HepG2 (cell line): ENCODE data around the gene ASZ1. TPM values are rescaled to one million over a fixed set of nuclear protein-coding genes. Genes with fewer than 3 reads are reported as not detected.

Source experiments
- ATAC-seq: fragments of 200-7000 bp; cut with Tn5 transposase; 3 replicates; pipeline ENCODE4 v1.9.1; 2020; ENCODE audit warnings: mild to moderate bottlenecking, moderate library complexity
- BruUV-seq: library from RNA; stranded (reverse); fragments of 400-500 nt; replicated peaks from 2 replicates; lab custom pipeline; 2021; lab: Mats Ljungman, UMichigan
- CTCF ChIA-PET: fragments of 300-600 bp; formaldehyde crosslinking; extraction: SDS; loops from one replicate; lab custom pipeline; 2021; ENCODE audit warnings: low total read pairs, inconsistent platforms, low intra/inter-chr PET ratio; lab: Yijun Ruan, JAX
- POLR2A ChIA-PET: fragments of 350-600 bp; sonication (Branson Sonifier 250); formaldehyde crosslinking; loops from one replicate; lab custom pipeline; 2020; ENCODE audit warnings: antibody characterized with exemption, inconsistent platforms; lab: Yijun Ruan, JAX
- DNase-seq: peaks from one replicate; pipeline ENCODE4 v3.0.0-alpha.2; 2015; ENCODE audit warnings: low spot score
- FAIRE-seq: peaks from 3 replicates; lab custom pipeline; 2011; peaks lifted over from hg19 to GRCh38; lab: Jason Lieb, UNC
- H2AFZ ChIP-seq: one replicate; pipeline ENCODE4 v1.6.1; 2011; ENCODE audit warnings: low read length, inconsistent platforms
- H3K27ac ChIP-seq: fragments of 300-600 bp; 3 replicates; pipeline ENCODE4 v1.8.0; 2011; ENCODE audit warnings: mixed run types, mild to moderate bottlenecking, mixed read lengths, low read length, inconsistent platforms; ENCODE audit not compliant: insufficient read depth; ENCODE audit errors: extremely low read length
- H3K27me3 ChIP-seq, 2 experiments: fragments of 200-600 bp in 1 of 2; 2 replicates in 1 of 2; 3 replicates in 1 of 2; pipeline versions ENCODE4 v1.6.0 to v1.8.0; 2011; ENCODE audit warnings: low read length in 2 of 2, mild to moderate bottlenecking in 2 of 2, moderate library complexity in 2 of 2, inconsistent platforms in 1 of 2; ENCODE audit not compliant: insufficient read depth in 2 of 2, control insufficient read depth in 1 of 2
- H3K36me3 ChIP-seq, 2 experiments: fragments of 200-600 bp in 1 of 2; replicated peaks in 1 of 2; 2 replicates in 1 of 2; 3 replicates in 1 of 2; pipeline versions ENCODE4 v1.5.1 to v1.8.0; 2011; ENCODE audit warnings: low read length in 2 of 2, inconsistent platforms in 1 of 2; ENCODE audit not compliant: insufficient read depth in 2 of 2, control insufficient read depth in 1 of 2
- H3K4me1 ChIP-seq: 2 replicates; pipeline ENCODE4 v1.5.1; 2012; ENCODE audit warnings: low read length, inconsistent platforms; ENCODE audit not compliant: insufficient read depth
- H3K4me2 ChIP-seq: 2 replicates; pipeline ENCODE4 v1.6.0; 2011; ENCODE audit warnings: low read depth, low read length, inconsistent platforms
- H3K4me3 ChIP-seq, 3 experiments: fragments of 200-600 bp in 1 of 3; sonication (generic), shearing (Covaris generic) in 1 of 3; replicated peaks in 1 of 3; 2 replicates each; pipeline ENCODE4 v1.5.1; 2011 to 2016; ENCODE audit warnings: low read length in 3 of 3, inconsistent platforms in 2 of 3, low read depth in 2 of 3, mild to moderate bottlenecking in 2 of 3, control low read depth in 1 of 3, mixed read lengths in 1 of 3; ENCODE audit not compliant: insufficient read depth in 1 of 3
- H3K79me2 ChIP-seq: one replicate; pipeline ENCODE4 v1.6.1; 2011; ENCODE audit warnings: low read length, inconsistent platforms; ENCODE audit not compliant: insufficient read depth
- H3K9ac ChIP-seq: 2 replicates; pipeline ENCODE4 v1.6.0; 2011; ENCODE audit warnings: mild to moderate bottlenecking, low read depth, low read length, inconsistent platforms; ENCODE audit not compliant: insufficient read depth
- H3K9me3 ChIP-seq: 2 replicates; pipeline ENCODE4 v1.5.1; 2012; ENCODE audit warnings: mild to moderate bottlenecking, low read length
- H4K20me1 ChIP-seq: 2 replicates; pipeline ENCODE4 v1.6.0; 2011; ENCODE audit warnings: inconsistent platforms, mild to moderate bottlenecking, low read length, moderate library complexity; ENCODE audit not compliant: insufficient read depth
- NFATC3 ChIP-seq: sonication (generic); formaldehyde crosslinking; IDR thresholded peaks from 2 replicates; pipeline ENCODE4 v1.5.1; 2020; ENCODE audit warnings: mild to moderate bottlenecking, missing genetic modification reagents
- SUZ12 ChIP-seq: fragments of 150-350 bp; IDR thresholded peaks from 2 replicates; pipeline ENCODE4 v1.6.1; 2014; ENCODE audit warnings: low read depth, low read length
- ZBTB3 ChIP-seq: sonication (generic); formaldehyde crosslinking; IDR thresholded peaks from 2 replicates; pipeline ENCODE4 v1.4.0; 2020; ENCODE audit warnings: low read depth, mild to moderate bottlenecking, moderate library complexity, missing genetic modification reagents, borderline replicate concordance
- ZNF44 ChIP-seq: sonication (generic); formaldehyde crosslinking; IDR thresholded peaks from 2 replicates; pipeline ENCODE4 v1.5.1; 2020; ENCODE audit warnings: mild to moderate bottlenecking, missing genetic modification reagents
- ZNF549 ChIP-seq: sonication (generic); formaldehyde crosslinking; IDR thresholded peaks from 2 replicates; pipeline ENCODE4 v1.5.0; 2020; ENCODE audit warnings: missing genetic modification reagents
- WGBS: methylation state at CpG from one replicate; pipeline ENCODE4 v1.1.6; 2017; ENCODE audit warnings: low lambda C conversion rate; 5-methylcytosine and 5-hydroxymethylcytosine counted together
- in situ Hi-C: cut with HindIII; loops from 2 replicates; pipeline ENCODE4 v1.10.0; 2017; ENCODE audit warnings: low pct_unique_long_range_greater_than_20kb; ENCODE audit not compliant: extremely low pct_ligation_motif_present
- intact Hi-C: fragments of 100-400 bp; cut with micrococcal nuclease; formaldehyde crosslinking; loops from one replicate; pipeline ENCODE4 v1.10.0; 2022; ENCODE audit not compliant: unreplicated experiment
- polyA plus RNA-seq, 8 experiments: library from polyadenylated mRNA; depleted of rRNA in 3 of 8; stranded (reverse) in 7 of 8; unstranded in 1 of 8; fragments of >200 nt; fragmentation: Illumina TruSeq in 4 of 8; extraction: Trizol in 4 of 8; gene quantifications; 2 replicates each; pipeline versions ENCODE4 v1.2.1 to v1.2.3, GENCODE V29; 2011 to 2016; ENCODE audit warnings: low read depth in 4 of 8, missing spikeins in 1 of 8, mixed read lengths in 1 of 8; ENCODE audit not compliant: insufficient read depth in 1 of 8
- total RNA-seq, 5 experiments: library from RNA; depleted of rRNA; stranded (reverse); fragments of >200 nt; fragmentation: Illumina TruSeq; extraction: Trizol; gene quantifications; 2 replicates each; pipeline ENCODE4 v1.2.3, GENCODE V29; 2016; ENCODE audit warnings: low read depth in 1 of 5
- TF ChIP-seq, protein P1 (sequence below): sonication (generic); formaldehyde crosslinking; IDR thresholded peaks from 2 replicates; pipeline ENCODE4 v1.4.0; 2020; ENCODE audit warnings: low read depth, missing genetic modification reagents
- TF ChIP-seq, protein P2 (sequence below): sonication (generic); formaldehyde crosslinking; IDR thresholded peaks from 2 replicates; pipeline ENCODE4 v1.8.1; 2022; ENCODE audit warnings: low read depth, mild to moderate bottlenecking, missing genetic modification reagents

Gene ASZ1
- total and polyA plus RNA-seq, 2 of the 13 experiments (the other 11 are each of a cell fraction or from before 2014, with no cell fraction given): not detected

- no peak for ATAC-seq
- Histone ChIP-seq H3K4me1 (no peaks in the 10 kb centered on the region), H3K79me2 (no peaks in the 10 kb centered on the region), H3K4me2 (no peak overlapping the region), H3K27ac (no peak overlapping the region), H2AFZ (no peak overlapping the region), H3K9ac (no peak overlapping the region), H4K20me1 (no peaks in the 10 kb centered on the region), H3K27me3 (no peaks in the 10 kb centered on the region), H3K36me3 (no peaks in the 10 kb centered on the region), H3K4me3 (no peak overlapping the region), H3K9me3 (no peaks in the 10 kb centered on the region)
- in situ Hi-C loops (no loop called here), intact Hi-C loops (no loop called here)
- no peak for FAIRE-seq
- TF ChIP-seq ZNF549 (CRISPR knock-in tag): no peak
- TF ChIP-seq, protein P1, sequence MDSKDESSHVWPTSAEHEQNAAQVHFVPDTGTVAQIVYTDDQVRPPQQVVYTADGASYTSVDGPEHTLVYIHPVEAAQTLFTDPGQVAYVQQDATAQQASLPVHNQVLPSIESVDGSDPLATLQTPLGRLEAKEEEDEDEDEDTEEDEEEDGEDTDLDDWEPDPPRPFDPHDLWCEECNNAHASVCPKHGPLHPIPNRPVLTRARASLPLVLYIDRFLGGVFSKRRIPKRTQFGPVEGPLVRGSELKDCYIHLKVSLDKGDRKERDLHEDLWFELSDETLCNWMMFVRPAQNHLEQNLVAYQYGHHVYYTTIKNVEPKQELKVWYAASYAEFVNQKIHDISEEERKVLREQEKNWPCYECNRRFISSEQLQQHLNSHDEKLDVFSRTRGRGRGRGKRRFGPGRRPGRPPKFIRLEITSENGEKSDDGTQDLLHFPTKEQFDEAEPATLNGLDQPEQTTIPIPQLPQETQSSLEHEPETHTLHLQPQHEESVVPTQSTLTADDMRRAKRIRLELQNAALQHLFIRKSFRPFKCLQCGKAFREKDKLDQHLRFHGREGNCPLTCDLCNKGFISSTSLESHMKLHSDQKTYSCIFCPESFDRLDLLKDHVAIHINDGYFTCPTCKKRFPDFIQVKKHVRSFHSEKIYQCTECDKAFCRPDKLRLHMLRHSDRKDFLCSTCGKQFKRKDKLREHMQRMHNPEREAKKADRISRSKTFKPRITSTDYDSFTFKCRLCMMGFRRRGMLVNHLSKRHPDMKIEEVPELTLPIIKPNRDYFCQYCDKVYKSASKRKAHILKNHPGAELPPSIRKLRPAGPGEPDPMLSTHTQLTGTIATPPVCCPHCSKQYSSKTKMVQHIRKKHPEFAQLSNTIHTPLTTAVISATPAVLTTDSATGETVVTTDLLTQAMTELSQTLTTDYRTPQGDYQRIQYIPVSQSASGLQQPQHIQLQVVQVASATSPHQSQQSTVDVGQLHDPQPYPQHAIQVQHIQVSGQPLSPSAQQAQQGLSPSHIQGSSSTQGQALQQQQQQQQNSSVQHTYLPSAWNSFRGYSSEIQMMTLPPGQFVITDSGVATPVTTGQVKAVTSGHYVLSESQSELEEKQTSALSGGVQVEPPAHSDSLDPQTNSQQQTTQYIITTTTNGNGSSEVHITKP: no peak
- TF ChIP-seq SUZ12: no peak
- TF ChIP-seq ZNF44 (CRISPR knock-in tag): no peak
- TF ChIP-seq, protein P2, sequence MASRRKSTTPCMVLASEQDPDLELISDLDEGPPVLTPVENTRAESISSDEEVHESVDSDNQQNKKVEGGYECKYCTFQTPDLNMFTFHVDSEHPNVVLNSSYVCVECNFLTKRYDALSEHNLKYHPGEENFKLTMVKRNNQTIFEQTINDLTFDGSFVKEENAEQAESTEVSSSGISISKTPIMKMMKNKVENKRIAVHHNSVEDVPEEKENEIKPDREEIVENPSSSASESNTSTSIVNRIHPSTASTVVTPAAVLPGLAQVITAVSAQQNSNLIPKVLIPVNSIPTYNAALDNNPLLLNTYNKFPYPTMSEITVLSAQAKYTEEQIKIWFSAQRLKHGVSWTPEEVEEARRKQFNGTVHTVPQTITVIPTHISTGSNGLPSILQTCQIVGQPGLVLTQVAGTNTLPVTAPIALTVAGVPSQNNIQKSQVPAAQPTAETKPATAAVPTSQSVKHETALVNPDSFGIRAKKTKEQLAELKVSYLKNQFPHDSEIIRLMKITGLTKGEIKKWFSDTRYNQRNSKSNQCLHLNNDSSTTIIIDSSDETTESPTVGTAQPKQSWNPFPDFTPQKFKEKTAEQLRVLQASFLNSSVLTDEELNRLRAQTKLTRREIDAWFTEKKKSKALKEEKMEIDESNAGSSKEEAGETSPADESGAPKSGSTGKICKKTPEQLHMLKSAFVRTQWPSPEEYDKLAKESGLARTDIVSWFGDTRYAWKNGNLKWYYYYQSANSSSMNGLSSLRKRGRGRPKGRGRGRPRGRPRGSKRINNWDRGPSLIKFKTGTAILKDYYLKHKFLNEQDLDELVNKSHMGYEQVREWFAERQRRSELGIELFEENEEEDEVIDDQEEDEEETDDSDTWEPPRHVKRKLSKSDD (CRISPR knock-in tag): no peak
- TF ChIP-seq ZBTB3 (CRISPR knock-in tag): no peak
- no peak for TF ChIP-seq NFATC3 (CRISPR knock-in tag)
- ChIA-PET POLR2A (no interaction called here), CTCF (no interaction called here)
- 0% methylated on average over 1 of the region's 2 CpGs for WGBS
- no peak for DNase-seq
- no TSS peak for BruUV-seq
These were observed 25.2 kb downstream of the ASZ1 start for GRCh38 chr7:117402109-117402508.
